Rectal smooth muscle tissue (tissue), 1 donor: ENCODE results near the gene DNAH14.

ENCODE experiments used
- H3K27ac ChIP-seq: one replicate; pipeline ENCODE4 v1.7.0; 2013; ENCODE audit warnings: low read depth, low read length, inconsistent platforms
- H3K27me3 ChIP-seq: one replicate; pipeline ENCODE4 v1.7.0; 2013; ENCODE audit warnings: low read length; ENCODE audit not compliant: control insufficient read depth, insufficient read depth
- H3K36me3 ChIP-seq: one replicate; pipeline ENCODE4 v1.7.0; 2013; ENCODE audit warnings: low read length; ENCODE audit not compliant: control insufficient read depth, insufficient read depth
- H3K4me1 ChIP-seq: one replicate; pipeline ENCODE4 v1.7.0; 2013; ENCODE audit warnings: low read length; ENCODE audit not compliant: control insufficient read depth, insufficient read depth
- H3K4me3 ChIP-seq: one replicate; pipeline ENCODE4 v1.7.0; 2013; ENCODE audit warnings: low read length
- H3K9ac ChIP-seq: one replicate; pipeline ENCODE4 v1.7.0; 2013; ENCODE audit warnings: low read length

Gene DNAH14

GRCh38 chr1:225435487-225435886, 506.0 kb downstream of the DNAH14 start:
- peaks cover 4% of the 10 kb centered on the region for H3K4me1 ChIP-seq
- no peak overlapping the region for H3K27ac ChIP-seq
- no peak overlapping the region for H3K9ac ChIP-seq
- no peaks in the 10 kb centered on the region for H3K36me3 ChIP-seq
- no peak overlapping the region for H3K4me3 ChIP-seq
- no peaks in the 10 kb centered on the region for H3K27me3 ChIP-seq

GRCh38 chr1:225435957-225436392, 506.5 kb downstream of the DNAH14 start:
- H3K27ac ChIP-seq: no peak overlapping the region

GRCh38 chr1:225437710-225438437, 508.4 kb downstream of the DNAH14 start:
- Histone ChIP-seq H3K36me3 (no peaks in the 10 kb centered on the region), H3K27me3 (no peaks in the 10 kb centered on the region), H3K9ac (no peak overlapping the region), H3K27ac (peak overlapping the region; percentile 54), H3K4me3 (no peak overlapping the region), H3K4me1 (peaks cover 7% of the 10 kb centered on the region)

More at GRCh38 chr1:225435957-225436392, 506.5 kb downstream of the DNAH14 start:
- Histone ChIP-seq H3K9ac (no peak overlapping the region), H3K4me1 (peaks cover 6% of the 10 kb centered on the region), H3K4me3 (no peak overlapping the region), H3K27me3 (no peaks in the 10 kb centered on the region), H3K36me3 (no peaks in the 10 kb centered on the region)

GRCh38 chr1:225440380-225441221, 511.1 kb downstream of the DNAH14 start:
- Histone ChIP-seq H3K27me3 (no peaks in the 10 kb centered on the region), H3K4me1 (peaks cover 24% of the 10 kb centered on the region), H3K4me3 (no peak overlapping the region), H3K9ac (no peak overlapping the region), H3K36me3 (no peaks in the 10 kb centered on the region), H3K27ac (peak overlapping the region; percentile 45)

- Histone ChIP-seq H3K27ac (peak overlapping the region; percentile 45), H3K27me3 (no peaks in the 10 kb centered on the region), H3K36me3 (no peaks in the 10 kb centered on the region), H3K4me3 (no peak overlapping the region), H3K9ac (no peak overlapping the region), H3K4me1 (peaks cover 33% of the 10 kb centered on the region)
These were observed 512.0 kb downstream of the DNAH14 start for GRCh38 chr1:225441314-225442122.

- H3K4me3 ChIP-seq: no peak overlapping the region
- H3K4me1 ChIP-seq: peaks cover 39% of the 10 kb centered on the region
- H3K36me3 ChIP-seq: no peaks in the 10 kb centered on the region
- peak overlapping the region; percentile 45 for H3K27ac ChIP-seq
- no peaks in the 10 kb centered on the region for H3K27me3 ChIP-seq
- no peak overlapping the region for H3K9ac ChIP-seq
These were observed 512.6 kb downstream of the DNAH14 start for GRCh38 chr1:225442123-225442505.

- Histone ChIP-seq H3K4me1 (peaks cover 61% of the 10 kb centered on the region), H3K27me3 (no peaks in the 10 kb centered on the region), H3K4me3 (peak overlapping the region; percentile 51), H3K36me3 (no peaks in the 10 kb centered on the region), H3K27ac (peak overlapping the region; percentile 99), H3K9ac (peak overlapping the region; percentile 32)
These were observed 516.4 kb downstream of the DNAH14 start for GRCh38 chr1:225445639-225446594.

GRCh38 chr1:225446595-225446960, 517.1 kb downstream of the DNAH14 start:
- Histone ChIP-seq H3K36me3 (no peaks in the 10 kb centered on the region), H3K4me1 (peaks cover 58% of the 10 kb centered on the region)

GRCh38 chr1:225446981-225447615, 517.6 kb downstream of the DNAH14 start:
- Histone ChIP-seq H3K9ac (peak overlapping the region; percentile 19), H3K27ac (peak overlapping the region; percentile 99)

More at GRCh38 chr1:225446595-225446960, 517.1 kb downstream of the DNAH14 start:
- no peaks in the 10 kb centered on the region for H3K27me3 ChIP-seq
- H3K27ac ChIP-seq: peak overlapping the region; percentile 99
- no peak overlapping the region for H3K4me3 ChIP-seq
- peak overlapping the region; percentile 19 for H3K9ac ChIP-seq

GRCh38 chr1:225447650-225448089, 518.2 kb downstream of the DNAH14 start:
- H3K4me3 ChIP-seq: peak overlapping the region; percentile 37
- H3K4me1 ChIP-seq: peaks cover 58% of the 10 kb centered on the region
- no peaks in the 10 kb centered on the region for H3K27me3 ChIP-seq
- H3K36me3 ChIP-seq: no peaks in the 10 kb centered on the region
- H3K9ac ChIP-seq: no peak overlapping the region
- peak overlapping the region; percentile 99 for H3K27ac ChIP-seq

More at GRCh38 chr1:225446981-225447615, 517.6 kb downstream of the DNAH14 start:
- no peaks in the 10 kb centered on the region for H3K27me3 ChIP-seq
- no peaks in the 10 kb centered on the region for H3K36me3 ChIP-seq
- peak overlapping the region; percentile 37 for H3K4me3 ChIP-seq
- H3K4me1 ChIP-seq: peaks cover 58% of the 10 kb centered on the region
